Measurements from ENCODE around the gene ANKRD65. TPM values are rescaled to one million over a fixed set of nuclear protein-coding genes. Genes with fewer than 3 reads are reported as not detected.

The ANKRD65 gene
- total RNA-seq, 1 experiment from 2014 or later: not detected

GRCh38 chr1:1442069-1442770, 21.1 kb upstream of the ANKRD65 start:
- TF ChIP-seq CBX3 (IDR thresholded peaks at IDR 0.05; ENCODE audit: low read depth) (no peak), FOSL1 (IDR thresholded peaks at IDR 0.05; ENCODE audit: low read depth) (no peak), YY1 (IDR thresholded peaks at IDR 0.05; ENCODE audit: extremely low read depth, insufficient replicate concordance, low read depth, low read length) (no peak), SRF (IDR thresholded peaks at IDR 0.05; ENCODE audit: low read depth) (no peak), ZBTB33 (IDR thresholded peaks at IDR 0.05; ENCODE audit: extremely low read depth, insufficient replicate concordance, low read length) (no peak), JUND (IDR thresholded peaks at IDR 0.05) (no peak), ELF1 (IDR thresholded peaks at IDR 0.05; ENCODE audit: borderline replicate concordance, low read depth) (no peak), POLR2A (IDR thresholded peaks at IDR 0.05; ENCODE audit: borderline replicate concordance, extremely low read depth, insufficient read depth, insufficient read length) (no peak), ZNF274 (IDR thresholded peaks at IDR 0.05; ENCODE audit: low read depth, low read length) (no peak), TCF7L2 (IDR thresholded peaks at IDR 0.05; ENCODE audit: borderline replicate concordance, extremely low read depth, insufficient read depth, insufficient read length) (no peak)
- TF ChIP-seq, protein P1, sequence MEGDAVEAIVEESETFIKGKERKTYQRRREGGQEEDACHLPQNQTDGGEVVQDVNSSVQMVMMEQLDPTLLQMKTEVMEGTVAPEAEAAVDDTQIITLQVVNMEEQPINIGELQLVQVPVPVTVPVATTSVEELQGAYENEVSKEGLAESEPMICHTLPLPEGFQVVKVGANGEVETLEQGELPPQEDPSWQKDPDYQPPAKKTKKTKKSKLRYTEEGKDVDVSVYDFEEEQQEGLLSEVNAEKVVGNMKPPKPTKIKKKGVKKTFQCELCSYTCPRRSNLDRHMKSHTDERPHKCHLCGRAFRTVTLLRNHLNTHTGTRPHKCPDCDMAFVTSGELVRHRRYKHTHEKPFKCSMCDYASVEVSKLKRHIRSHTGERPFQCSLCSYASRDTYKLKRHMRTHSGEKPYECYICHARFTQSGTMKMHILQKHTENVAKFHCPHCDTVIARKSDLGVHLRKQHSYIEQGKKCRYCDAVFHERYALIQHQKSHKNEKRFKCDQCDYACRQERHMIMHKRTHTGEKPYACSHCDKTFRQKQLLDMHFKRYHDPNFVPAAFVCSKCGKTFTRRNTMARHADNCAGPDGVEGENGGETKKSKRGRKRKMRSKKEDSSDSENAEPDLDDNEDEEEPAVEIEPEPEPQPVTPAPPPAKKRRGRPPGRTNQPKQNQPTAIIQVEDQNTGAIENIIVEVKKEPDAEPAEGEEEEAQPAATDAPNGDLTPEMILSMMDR (IDR thresholded peaks at IDR 0.05 in 2 of 3, conservative IDR thresholded peaks at IDR 0.05 in 1 of 3; ENCODE audit: borderline replicate concordance in 1 of 3, insufficient read depth in 1 of 3, low read depth in 2 of 3, low read length in 2 of 3): no peak
- TF ChIP-seq, protein P2, sequence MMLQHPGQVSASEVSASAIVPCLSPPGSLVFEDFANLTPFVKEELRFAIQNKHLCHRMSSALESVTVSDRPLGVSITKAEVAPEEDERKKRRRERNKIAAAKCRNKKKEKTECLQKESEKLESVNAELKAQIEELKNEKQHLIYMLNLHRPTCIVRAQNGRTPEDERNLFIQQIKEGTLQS (IDR thresholded peaks at IDR 0.05): no peak
- no peaks in the 10 kb centered on the region for H3K9me2 ChIP-seq (ENCODE audit: insufficient read depth)
- ATAC-seq (no peak), DNase-seq (ENCODE audit: low read depth, low spot score) (no peak)
- H3K27ac ChIP-seq (ENCODE audit: low read depth, low read length): no peak overlapping the region; the same call in 1 of the 2 replicates
- peaks cover 10% of the 10 kb centered on the region; the same call in 1 of the 2 replicates for H3K79me2 ChIP-seq (ENCODE audit: insufficient read depth, low read length)
- ChIA-PET POLR2A (no interaction called here), RAD21 (ENCODE audit: low non-redundant PET in 1 of 2, low total read pairs in 2 of 2, uncharacterized antibody in 2 of 2, unreplicated experiment in 2 of 2) (no interaction called here), CTCF (interaction anchor here (1.1 to 2.9 kb wide), 5 partner anchors 13 to 69 kb away, joined by 3 to 10 read pairs (median 4); partner anchors contain the start of gene CCNL2)
- H4K20me1 ChIP-seq (ENCODE audit: insufficient read depth): no peaks in the 10 kb centered on the region
- intact Hi-C loops (cut with micrococcal nuclease): no loop called here
- H3K4me1 ChIP-seq (ENCODE audit: control insufficient read depth in 1 of 2, insufficient read depth in 2 of 2, low read length in 2 of 2): peaks cover 14 to 17% of the 10 kb centered on the region in 2 experiments
- no peaks in the 10 kb centered on the region for H3K36me3 ChIP-seq (ENCODE audit: control insufficient read depth in 1 of 2, insufficient read depth in 2 of 2, low read length in 2 of 2)
- H3K27me3 ChIP-seq (ENCODE audit: insufficient read depth, low read length): no peaks in the 10 kb centered on the region
- no peak overlapping the region for H2AFZ ChIP-seq (ENCODE audit: low read depth, low read length, poor library complexity, severe bottlenecking)
- H3K9ac ChIP-seq (ENCODE audit: low read length): no peak overlapping the region
- BruUV-seq (replicated peaks): no TSS peak
- no peaks in the 10 kb centered on the region for H3K9me3 ChIP-seq (ENCODE audit: control insufficient read depth in 1 of 2, insufficient read depth in 1 of 2, low read depth in 1 of 2, low read length in 2 of 2)
- H3K4me2 ChIP-seq (ENCODE audit: low read length): no peak overlapping the region
- H3K4me3 ChIP-seq (replicated peaks in 1 of 2; ENCODE audit: low read depth in 1 of 2, low read length in 2 of 2): no peak overlapping the region
